NOMO-1 (cell line): ENCODE measurements around the gene CYP1B1.
"Not testable (repeated sequence)": the region's sequence is repeated elsewhere in the genome, so short reads cannot be mapped to it uniquely, and the experiment has no call there.

Experiments
- DNase-seq, 2 experiments: peaks; one replicate each; lab custom pipeline; 2025; ENCODE audit not compliant: unreplicated experiment in 2 of 2; lab: John Stamatoyannopoulos, UW

CYP1B1 gene

GRCh38 chr2:38075507-38076151 is at the start of gene CYP1B1:
Gene CYP1B1, minus strand, starts transcription at chr2:38076151. Its CDS starts 763 bp downstream, at chr2:38075388.
- DNase-seq: peak in 1 of 2 experiments; percentile 41

DNA sequence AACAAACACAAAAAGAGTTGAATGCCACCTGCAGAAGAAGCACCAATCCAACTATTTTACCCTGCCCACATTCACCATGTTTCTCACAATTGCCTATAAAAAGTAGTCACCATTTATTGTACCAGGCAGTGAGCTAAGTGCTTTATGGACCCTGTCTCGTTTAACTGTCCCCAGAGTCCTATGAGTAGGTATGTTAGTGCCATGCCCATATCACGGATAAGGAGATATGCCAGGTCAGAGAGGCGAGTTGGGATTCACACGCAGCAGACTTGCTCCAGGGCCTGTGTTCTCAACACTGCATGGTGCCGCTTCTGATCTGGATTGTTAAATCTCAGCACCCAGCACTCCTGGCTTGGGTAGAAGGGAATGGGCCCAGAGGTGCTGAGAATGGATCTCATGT is 49.1 kb upstream of the CYP1B1 start:
- DNase-seq: no peak

- DNase-seq: no peak
These were observed 48.0 kb upstream of the CYP1B1 start for GRCh38 chr2:38123911-38124310.

DNA sequence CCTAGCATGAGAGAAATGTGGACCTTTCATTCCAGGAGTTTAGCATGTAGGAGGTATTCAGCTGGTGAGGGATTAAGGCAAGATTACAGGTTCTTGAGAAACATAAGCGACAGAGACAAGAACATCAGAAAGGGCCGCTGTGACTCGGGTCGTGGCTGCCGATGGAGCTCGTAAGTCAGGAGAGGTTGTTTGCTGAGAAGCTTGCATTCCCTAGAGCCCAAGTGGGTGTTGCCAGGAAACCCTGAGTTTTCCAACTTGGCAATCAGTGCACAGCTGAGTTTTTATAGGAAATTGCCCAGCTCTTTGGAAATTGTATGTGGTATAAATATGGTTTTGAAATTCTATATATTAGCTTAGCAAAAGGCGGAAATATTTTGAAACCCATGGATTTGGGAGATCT is 46.4 kb upstream of the CYP1B1 start:
- DNase-seq: no peak

GRCh38 chr2:38121481-38121880 is 45.5 kb upstream of the CYP1B1 start:
- no peak for DNase-seq

DNA sequence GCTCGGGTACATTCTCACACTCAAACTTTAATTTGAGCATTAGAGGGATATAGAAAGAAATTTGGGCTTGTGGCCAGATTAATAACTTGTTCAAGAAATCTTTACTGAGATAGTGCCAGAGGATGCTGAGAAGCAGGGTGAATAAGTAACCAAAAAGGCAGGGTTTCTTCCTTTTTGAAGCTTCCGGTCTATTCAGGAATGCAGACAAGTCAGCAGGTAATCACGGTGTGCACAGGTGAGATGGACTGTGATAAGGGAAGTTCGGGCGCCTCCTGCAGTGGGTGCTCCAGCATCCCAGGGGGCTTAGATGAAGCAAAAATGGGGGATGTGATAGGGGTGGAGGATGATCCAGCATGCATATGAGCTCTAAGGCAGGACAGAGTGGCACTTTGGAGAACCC is 44.9 kb upstream of the CYP1B1 start:
- no peak for DNase-seq

DNA sequence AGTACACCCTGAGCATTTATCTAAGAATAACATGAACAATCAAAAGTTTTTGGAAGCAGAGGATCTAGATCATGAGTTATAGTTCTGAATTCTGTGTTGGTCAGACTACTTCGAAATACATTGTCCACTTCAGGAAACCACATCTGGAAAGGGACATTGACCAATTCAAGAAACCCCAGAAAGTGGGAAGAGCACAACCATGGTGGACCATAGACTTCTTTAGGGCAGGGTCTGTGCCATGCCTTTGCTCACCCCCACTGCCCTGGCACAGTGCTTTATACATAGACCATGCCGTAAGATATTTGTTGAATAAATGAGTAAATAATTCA is 44.3 kb upstream of the CYP1B1 start:
- DNase-seq: no peak

DNA sequence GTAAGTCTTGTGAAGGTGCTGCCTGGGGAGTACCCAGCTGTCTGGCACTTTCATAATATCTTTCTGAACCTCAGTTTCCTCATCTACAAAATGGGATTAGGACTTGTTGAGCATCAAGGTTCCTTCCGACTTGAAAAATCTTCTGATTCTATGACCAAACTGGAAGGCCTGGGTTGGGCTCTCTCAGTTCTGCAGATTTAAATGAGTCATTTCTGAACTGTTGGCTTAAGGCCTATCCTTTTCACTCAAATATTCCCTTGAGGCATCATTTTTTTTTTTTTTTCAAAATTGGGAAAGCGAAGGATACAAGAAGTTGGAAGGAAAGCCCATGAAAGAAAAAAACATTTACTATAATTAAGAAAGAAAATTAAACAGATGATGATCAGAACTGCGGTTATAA is 40.8 kb upstream of the CYP1B1 start:
- DNase-seq: no peak

DNA sequence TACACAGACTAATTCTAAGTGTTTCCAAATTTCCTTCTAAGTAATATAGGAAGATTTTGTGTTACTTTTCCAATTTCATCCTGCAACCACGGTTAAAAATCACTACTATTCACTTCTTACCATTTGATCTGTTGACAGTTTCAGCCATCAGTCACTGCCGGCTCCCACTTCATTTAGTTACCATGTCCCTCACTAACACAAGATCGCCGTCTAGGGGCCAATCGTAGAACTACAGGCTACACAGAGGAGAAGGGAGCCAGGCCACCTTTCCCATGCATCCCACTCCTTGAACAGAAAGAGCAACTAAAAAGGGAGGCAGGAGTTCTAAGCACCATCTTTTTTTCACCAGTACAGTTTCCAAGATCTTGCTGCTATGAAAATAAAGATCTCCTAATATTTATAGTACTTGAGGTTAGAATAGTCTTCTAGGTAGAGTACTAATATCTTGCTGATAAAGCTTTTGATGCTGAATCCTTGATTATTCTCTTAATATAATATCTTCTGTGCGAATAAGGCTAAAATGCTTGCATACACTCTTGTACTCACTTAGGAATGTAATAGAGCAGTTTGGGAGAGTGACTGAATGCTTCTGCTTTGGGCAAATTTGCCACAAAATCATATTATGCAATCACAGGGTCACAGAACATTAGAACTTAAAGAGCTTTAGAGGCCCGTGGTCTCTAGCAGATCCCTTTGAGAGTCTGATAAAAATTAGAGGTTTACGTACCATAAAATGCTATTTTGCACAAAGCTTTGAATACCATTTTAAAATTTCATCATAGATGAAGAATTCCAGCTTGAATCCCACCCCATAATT is 39.5 kb upstream of the CYP1B1 start:
- peak; percentile 77 to 80 for DNase-seq

GRCh38 chr2:38113981-38114708 is 38.2 kb upstream of the CYP1B1 start:
- peak; percentile 78 to 82 for DNase-seq

- no peak for DNase-seq
These were observed 37.1 kb upstream of the CYP1B1 start for GRCh38 chr2:38113051-38113450.

DNA sequence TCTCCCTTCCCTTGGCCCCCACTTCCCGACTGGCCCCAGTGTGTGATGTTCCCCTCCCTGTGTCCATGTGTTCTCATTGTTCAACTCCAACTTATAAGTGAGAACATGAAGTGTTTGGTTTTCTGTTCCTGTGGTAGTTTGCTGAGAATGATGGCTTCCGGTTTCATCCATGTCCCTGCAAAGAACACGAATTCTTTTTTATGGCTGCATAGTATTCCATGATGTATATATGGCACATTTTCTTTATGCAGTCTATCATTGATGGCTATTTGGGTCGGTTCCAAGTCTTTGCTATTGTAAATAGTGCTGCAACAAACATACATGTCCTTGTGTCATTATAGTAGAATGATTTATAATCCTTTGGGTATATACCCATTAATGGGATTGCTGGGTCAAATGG is 35.4 kb upstream of the CYP1B1 start:
- not testable (repeated sequence) for DNase-seq

DNA sequence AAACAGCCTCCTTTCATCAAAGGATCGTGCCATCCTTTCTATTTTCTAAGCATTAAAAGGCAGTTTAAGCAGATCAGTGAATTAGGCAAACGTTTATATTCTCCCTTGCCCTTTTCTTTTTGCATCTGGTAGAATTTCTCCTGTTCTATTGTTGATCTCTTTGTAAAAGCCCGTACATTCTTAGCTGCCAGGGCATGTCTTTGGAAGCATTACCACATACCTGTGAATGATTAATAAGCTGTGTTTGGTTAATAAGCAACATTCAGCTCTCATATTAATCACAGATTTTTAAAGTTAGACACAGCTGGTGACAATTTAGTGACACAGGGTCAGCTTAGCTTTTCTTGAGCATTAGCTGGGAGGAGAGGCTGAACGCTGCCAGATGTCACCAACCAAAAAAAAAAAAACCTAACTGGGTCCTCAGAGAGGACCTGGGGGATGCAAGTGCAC is 33.8 kb upstream of the CYP1B1 start:
- no peak for DNase-seq

DNA sequence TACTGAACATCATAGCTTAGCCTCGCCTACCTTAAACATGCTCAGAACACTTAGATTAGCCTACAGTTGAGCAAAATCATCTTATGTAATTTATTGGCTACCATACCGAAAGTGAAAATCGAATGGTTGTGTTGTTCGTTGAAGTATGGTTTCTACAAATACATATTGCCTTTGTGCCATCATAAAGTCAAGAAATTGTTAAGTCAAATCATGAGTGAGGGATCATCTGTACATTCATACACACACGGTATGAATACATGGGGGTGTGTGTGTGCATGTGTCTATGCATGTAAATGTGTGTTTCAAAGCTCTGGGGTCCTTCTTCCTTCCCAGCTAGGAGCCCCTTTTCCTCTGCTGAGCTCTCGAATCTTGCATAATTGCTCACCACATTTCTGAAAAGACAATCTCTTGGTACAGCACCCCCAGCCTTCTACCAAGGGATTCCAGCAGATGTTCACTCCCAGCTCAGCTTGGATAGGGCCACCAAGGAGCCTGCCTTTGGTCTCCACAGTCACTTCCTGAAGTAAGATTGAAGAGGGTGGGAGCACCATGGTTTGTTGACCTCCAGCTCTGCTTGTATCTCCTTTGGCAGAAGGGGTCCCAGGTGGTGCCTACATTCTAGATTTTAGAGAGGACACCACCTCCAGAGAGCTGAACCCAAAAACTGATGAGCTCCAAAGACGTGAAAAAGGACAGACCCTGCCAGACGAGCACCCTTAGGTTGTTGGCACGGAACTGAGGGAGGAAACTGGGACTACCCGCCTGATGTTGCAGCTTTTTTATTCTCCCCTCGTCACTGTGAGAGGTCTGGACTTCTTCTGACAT is 33.2 kb upstream of the CYP1B1 start:
- DNase-seq: no peak

DNA sequence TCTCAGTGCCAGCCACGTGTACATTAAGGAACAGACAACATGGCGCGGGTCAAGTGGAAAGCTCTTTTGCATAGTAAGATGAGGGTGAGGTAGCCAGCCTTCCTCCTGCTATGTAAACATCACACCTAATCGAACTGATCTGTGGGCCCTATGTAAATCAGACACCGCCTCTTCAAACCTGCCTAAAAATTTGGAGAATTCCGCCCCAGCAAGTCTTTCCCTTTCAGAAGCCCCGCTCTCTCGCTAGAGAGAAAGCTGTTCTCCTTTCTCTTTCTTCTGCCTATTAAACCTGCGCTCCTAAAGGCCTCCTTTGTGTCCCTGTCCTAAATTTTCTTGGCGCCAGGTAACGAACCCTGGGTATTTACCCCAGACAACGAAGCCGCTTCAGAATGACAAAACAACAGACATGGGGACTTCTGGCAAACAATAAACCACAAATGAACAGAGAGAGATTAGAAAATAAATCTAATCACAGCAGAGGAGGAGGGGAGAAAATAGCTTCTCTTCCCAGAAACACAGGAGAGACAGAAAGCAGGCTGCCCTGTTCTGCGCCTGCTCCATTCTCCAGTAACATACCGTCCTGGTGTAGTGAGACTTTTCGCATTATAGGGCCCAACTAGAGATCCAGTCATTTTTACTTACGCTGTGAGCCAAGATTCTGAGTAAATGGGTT is 31.9 kb upstream of the CYP1B1 start:
- DNase-seq: no peak

DNA sequence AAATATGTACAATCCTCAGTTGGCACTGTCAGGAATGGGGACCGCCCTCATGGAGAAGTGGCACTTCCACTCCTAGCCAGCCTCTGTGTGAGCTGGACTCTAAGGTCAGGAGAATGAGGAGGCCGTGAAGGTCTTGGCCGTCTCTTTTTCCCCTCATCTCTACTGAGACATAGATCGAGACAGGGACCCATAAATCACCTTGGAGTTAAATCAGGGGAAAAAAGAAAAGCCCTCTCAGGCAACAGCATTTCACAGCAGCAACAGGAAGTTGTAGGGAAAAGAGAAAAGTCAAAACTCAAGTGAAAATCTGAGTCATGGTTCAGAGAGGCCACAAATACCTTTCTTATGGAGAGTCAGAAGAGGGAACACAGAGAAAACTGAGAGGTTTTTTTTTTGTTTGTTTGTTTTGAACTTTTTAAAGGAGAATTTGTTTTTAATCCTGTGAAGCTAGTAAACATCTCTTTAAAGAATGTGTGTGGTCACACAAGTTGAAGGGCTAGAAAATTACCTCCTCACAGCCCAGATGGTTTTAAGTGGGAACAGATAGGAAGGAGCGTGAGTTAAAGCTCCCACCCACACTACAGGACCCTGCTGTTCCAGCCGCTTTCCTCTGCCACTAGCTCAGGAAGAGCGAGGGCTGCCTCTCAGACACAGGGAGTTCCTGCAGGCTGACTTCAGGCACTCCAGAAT is 30.6 kb upstream of the CYP1B1 start:
- DNase-seq: peak in 1 of 2 experiments; percentile 67

DNA sequence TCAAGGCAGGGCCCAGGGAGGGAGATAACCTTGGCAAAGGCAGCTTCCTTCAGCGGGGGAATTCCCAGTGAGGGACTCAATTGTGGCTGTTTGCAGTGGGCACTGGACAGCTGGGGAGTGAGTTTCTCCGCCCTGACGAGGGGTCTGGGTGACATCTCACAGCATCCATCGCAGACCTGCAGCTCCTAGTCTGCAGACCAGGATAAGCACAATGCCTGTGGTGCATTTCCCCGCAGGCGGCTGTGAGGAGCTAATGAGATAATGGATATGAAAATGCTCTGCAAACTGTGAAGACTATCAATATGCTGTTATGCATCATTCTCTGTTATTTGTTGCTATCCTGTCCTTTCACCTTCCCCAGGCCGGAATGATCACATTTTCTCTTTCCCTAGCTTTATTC is 30.0 kb upstream of the CYP1B1 start:
- DNase-seq: no peak

- DNase-seq: no peak
These were observed 28.6 kb upstream of the CYP1B1 start for GRCh38 chr2:38104598-38104997.

DNA sequence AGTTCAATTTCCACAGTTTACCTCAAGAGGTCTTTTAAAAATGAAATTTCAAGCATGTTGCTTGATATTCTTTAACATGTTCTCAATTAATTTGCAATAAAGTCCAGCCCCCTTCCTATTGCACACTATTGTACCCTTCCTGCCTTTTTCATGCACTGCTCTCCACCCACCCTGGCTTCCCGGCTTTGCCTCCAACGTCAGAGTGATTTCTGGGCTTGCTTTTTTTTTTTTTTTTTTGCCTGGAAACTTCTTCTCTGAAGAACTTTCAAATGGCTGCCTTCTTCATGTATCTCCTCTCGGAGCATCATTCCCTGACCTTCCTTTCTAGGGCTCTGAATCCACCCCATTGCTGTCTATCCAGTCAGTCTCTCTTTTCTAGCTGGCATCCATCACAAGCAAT is 24.4 kb upstream of the CYP1B1 start:
- no peak for DNase-seq
